Neutrophil (primary cell): ENCODE results near the gene NNMT.

ENCODE experiments used
- H3K27ac ChIP-seq: fragments of 200-600 bp; sonication (generic); 2 replicates; pipeline ENCODE4 v1.5.1; 2016; ENCODE audit warnings: mild to moderate bottlenecking, moderate library complexity
- H3K27me3 ChIP-seq: fragments of 200-600 bp; sonication (generic); 2 replicates; pipeline ENCODE4 v1.6.0; 2016; ENCODE audit warnings: mild to moderate bottlenecking
- H3K36me3 ChIP-seq: fragments of 200-600 bp; sonication (generic); 2 replicates; pipeline ENCODE4 v1.5.1; 2017
- H3K4me1 ChIP-seq, 2 experiments: fragments of 200-600 bp in 1 of 2; sonication (generic) in 1 of 2; 1 replicate in 1 of 2; 2 replicates in 1 of 2; pipeline versions ENCODE4 v1.5.1 to v1.6.1; 2013 to 2016; ENCODE audit warnings: low read depth in 1 of 2, low read length in 1 of 2, mild to moderate bottlenecking in 1 of 2, moderate library complexity in 1 of 2; ENCODE audit not compliant: control insufficient read depth in 1 of 2, insufficient read depth in 1 of 2
- H3K4me3 ChIP-seq, 2 experiments: fragments of 200-600 bp in 1 of 2; sonication (generic) in 1 of 2; 1 replicate in 1 of 2; 2 replicates in 1 of 2; pipeline ENCODE4 v1.5.1; 2013 to 2016; ENCODE audit warnings: low read depth in 1 of 2, low read length in 1 of 2, mild to moderate bottlenecking in 1 of 2, moderate library complexity in 1 of 2
- H3K9me3 ChIP-seq: fragments of 200-600 bp; sonication (generic); 2 replicates; pipeline ENCODE4 v1.5.1; 2016
- TF ChIP-seq, protein P1 (sequence below): fragments of 200-600 bp; sonication (generic); IDR thresholded peaks from 2 replicates; pipeline ENCODE4 v1.5.1; 2016; ENCODE audit warnings: antibody characterized with exemption

NNMT gene

DNA sequence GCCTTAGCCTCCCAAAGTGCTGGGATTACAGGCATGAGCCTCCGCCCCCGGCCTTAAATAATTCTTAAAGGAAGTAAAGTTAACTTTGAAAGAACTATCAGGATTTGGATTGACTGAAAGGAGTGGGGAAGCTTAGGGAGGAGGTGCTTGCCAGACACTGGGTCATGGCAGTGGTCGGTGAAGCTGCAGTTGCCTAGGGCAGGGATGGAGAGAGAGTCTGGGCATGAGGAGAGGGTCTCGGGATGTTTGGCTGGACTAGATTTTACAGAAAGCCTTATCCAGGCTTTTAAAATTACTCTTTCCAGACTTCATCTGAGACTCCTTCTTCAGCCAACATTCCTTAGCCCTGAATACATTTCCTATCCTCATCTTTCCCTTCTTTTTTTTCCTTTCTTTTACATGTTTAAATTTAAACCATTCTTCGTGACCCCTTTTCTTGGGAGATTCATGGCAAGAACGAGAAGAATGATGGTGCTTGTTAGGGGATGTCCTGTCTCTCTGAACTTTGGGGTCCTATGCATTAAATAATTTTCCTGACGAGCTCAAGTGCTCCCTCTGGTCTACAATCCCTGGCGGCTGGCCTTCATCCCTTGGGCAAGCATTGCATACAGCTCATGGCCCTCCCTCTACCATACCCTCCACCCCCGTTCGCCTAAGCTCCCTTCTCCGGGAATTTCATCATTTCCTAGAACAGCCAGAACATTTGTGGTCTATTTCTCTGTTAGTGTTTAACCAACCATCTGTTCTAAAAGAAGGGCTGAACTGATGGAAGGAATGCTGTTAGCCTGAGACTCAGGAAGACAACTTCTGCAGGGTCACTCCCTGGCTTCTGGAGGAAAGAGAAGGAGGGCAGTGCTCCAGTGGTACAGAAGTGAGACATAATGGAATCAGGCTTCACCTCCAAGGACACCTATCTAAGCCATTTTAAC lies at the start of gene NNMT:
TSS of gene NNMT (plus strand) at position 724 of the 929 bp plus-strand sequence. CDS start at position 882, 158 bp downstream.
- Histone ChIP-seq H3K4me3 (no peak within 1 kb of the TSS), H3K4me1 (no peaks in the 10 kb centered on the region), H3K27me3 (no peaks in the 10 kb centered on the region), H3K36me3 (no peaks in the 10 kb centered on the region), H3K9me3 (no peaks in the 10 kb centered on the region), H3K27ac (no peak within 1 kb of the TSS)
- TF ChIP-seq, protein P1, sequence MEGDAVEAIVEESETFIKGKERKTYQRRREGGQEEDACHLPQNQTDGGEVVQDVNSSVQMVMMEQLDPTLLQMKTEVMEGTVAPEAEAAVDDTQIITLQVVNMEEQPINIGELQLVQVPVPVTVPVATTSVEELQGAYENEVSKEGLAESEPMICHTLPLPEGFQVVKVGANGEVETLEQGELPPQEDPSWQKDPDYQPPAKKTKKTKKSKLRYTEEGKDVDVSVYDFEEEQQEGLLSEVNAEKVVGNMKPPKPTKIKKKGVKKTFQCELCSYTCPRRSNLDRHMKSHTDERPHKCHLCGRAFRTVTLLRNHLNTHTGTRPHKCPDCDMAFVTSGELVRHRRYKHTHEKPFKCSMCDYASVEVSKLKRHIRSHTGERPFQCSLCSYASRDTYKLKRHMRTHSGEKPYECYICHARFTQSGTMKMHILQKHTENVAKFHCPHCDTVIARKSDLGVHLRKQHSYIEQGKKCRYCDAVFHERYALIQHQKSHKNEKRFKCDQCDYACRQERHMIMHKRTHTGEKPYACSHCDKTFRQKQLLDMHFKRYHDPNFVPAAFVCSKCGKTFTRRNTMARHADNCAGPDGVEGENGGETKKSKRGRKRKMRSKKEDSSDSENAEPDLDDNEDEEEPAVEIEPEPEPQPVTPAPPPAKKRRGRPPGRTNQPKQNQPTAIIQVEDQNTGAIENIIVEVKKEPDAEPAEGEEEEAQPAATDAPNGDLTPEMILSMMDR, result no peak

DNA sequence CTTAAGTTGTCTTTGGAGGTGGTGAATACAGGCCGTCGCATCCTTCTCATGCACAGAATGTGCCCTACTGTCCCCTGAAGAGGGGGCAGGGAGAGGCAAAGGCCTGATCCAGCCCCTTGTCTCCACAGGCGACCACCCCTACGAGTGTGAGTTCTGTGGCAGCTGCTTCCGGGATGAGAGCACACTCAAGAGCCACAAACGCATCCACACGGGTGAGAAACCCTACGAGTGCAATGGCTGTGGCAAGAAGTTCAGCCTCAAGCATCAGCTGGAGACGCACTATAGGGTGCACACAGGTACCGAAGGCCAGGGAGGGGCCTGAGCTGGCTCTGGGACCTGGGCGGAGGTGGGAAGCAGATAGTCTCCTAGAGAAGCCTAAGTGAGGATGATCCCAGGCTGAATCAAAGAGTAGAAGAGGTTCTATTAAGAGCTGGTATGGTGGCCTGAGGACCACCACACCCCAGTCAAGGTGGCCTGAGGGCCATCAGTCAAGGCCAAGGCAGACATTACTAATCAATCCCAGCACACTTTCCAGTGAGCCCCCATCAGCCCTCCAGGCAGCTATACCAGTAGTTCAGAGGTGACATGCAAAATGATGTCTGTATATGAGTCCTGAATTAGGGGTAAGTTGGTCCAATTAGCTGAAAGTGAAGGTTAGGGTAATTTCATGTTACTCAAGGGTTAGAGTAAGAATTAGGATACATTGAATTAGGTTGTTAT lies 49.0 kb upstream of the NNMT start:
- TF ChIP-seq, protein P1, result no peak
- no peaks in the 10 kb centered on the region for H3K27me3 ChIP-seq
- no peak overlapping the region for H3K27ac ChIP-seq
- no peaks in the 10 kb centered on the region for H3K9me3 ChIP-seq
- H3K36me3 ChIP-seq, result no peaks in the 10 kb centered on the region
- no peak overlapping the region for H3K4me3 ChIP-seq
- no peaks in the 10 kb centered on the region for H3K4me1 ChIP-seq

DNA sequence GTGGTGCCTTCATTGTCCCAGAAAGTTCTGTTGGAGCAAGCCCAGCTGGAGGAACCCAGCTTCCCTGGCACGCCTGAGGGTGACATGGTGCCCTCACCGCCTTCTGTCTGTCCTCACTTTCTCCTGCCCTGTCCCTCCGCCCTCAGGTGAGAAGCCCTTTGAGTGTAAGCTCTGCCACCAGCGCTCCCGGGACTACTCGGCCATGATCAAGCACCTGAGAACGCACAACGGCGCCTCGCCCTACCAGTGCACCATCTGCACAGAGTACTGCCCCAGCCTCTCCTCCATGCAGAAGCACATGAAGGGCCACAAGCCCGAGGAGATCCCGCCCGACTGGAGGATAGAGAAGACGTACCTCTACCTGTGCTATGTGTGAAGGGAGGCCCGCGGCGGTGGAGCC lies 46.0 kb upstream of the NNMT start:
- Histone ChIP-seq H3K4me1 (no peaks in the 10 kb centered on the region), H3K9me3 (no peaks in the 10 kb centered on the region), H3K36me3 (no peaks in the 10 kb centered on the region), H3K4me3 (no peak overlapping the region), H3K27me3 (no peaks in the 10 kb centered on the region), H3K27ac (no peak overlapping the region)
- TF ChIP-seq, protein P1, result no peak

DNA sequence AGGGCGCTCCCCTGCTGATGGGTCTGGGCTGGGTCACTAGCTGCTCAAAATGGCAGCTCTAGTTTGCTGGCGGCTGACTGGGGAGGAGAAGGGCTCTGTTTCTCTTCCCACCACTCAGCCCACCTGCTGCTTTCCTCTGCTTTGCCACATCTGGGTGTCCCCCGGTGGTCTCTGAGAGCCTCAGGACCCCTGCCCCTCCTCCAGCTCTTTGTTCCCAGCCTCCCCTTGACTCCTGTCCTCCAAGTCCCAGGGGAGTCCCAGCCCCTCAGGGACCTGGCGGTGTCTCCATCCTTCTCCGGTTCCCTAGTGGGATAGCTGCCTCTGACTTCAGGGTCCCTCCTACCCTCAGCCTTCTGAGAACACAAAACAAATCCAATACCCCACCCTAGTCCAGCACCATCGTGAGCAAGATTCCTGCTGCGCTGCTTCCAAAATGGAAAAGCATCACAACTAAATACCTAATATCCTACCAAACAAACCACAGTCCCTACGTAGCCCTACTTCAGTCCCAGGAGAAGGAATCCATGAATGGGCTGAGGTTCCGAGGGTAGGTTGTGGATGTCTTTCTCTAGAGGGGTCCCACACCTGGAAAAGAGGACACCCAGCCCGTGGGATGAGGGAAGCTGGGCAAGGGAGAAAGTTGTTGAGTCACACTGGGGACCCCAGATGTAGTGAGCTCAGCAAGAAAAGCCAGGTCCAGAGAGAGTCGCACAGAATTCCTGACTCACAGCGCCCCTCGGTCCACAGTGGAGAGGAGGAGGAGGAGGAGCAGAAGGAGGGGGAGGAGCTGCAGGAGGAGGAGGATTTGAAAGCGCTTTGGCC lies 45.0 kb upstream of the NNMT start:
- Histone ChIP-seq H3K36me3 (no peaks in the 10 kb centered on the region), H3K27me3 (no peaks in the 10 kb centered on the region), H3K9me3 (no peaks in the 10 kb centered on the region), H3K4me3 (no peak overlapping the region), H3K4me1 (no peaks in the 10 kb centered on the region), H3K27ac (no peak overlapping the region)
- TF ChIP-seq, protein P1, result no peak

DNA sequence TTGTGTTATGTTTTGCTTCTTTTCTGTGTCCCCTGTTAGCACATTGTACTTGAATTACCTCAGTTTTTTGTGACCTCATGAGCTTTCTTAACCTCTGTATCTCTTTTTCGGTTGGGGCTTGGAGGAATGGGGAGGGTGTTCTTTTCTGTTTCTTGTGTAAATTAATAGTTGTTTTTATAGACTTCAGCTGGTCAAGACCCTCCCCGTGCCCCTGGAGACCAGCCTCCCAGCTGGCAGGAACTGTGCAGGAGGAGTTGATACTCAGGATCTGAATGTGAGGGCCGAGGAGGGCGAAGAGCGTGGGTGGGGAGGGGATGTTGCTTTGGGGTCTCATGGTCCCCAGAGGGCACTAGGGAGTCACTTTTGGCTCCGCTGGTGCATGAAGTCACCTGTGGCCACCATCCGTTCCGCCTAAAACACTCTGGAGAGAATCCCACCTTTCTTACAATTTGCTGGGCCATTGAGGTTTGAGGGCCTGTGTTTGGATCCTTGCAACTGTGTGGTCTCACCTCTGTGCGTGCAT lies 44.3 kb upstream of the NNMT start:
- TF ChIP-seq, protein P1, result no peak
- no peaks in the 10 kb centered on the region for H3K9me3 ChIP-seq

More for the DNA sequence above, 44.3 kb upstream of the NNMT start:
- no peaks in the 10 kb centered on the region for H3K4me1 ChIP-seq
- no peaks in the 10 kb centered on the region for H3K36me3 ChIP-seq
- no peak overlapping the region for H3K27ac ChIP-seq
- no peaks in the 10 kb centered on the region for H3K27me3 ChIP-seq
- H3K4me3 ChIP-seq, result no peak overlapping the region
